Measurements from ENCODE around the gene PTBP1. TPM values are rescaled to one million over a fixed set of nuclear protein-coding genes. Genes with fewer than 3 reads are reported as not detected.

Gene PTBP1
- total RNA-seq, 1 donor from 2014 or later, result 237 TPM

GRCh38 chr19:805600-806550 lies 8.6 kb downstream of the PTBP1 start:
- Histone ChIP-seq H3K4me2 (no peak overlapping the region), H4K20me1 (ENCODE audit: low read depth) (peaks cover 100% of the 10 kb centered on the region), H2AFZ (replicated peaks) (no peak overlapping the region), H3K79me2 (ENCODE audit: low read depth) (peaks cover 89% of the 10 kb centered on the region), H3K36me3 (peaks cover 3% of the 10 kb centered on the region), H3K9me3 (ENCODE audit: low read depth) (no peaks in the 10 kb centered on the region), H3K9ac (no peak overlapping the region), H3K4me3 (no peak overlapping the region), H3K4me1 (peaks cover 19% of the 10 kb centered on the region), H3F3A (ENCODE audit: low read depth) (peaks cover 63% of the 10 kb centered on the region), H3K27ac (no peak overlapping the region), H3K27me3 (no peaks in the 10 kb centered on the region)
- H3K36me3 Mint-ChIP-seq, result peaks cover 26% of the 10 kb centered on the region
- peaks cover 15% of the 10 kb centered on the region for H3K27me3 Mint-ChIP-seq (ENCODE audit: insufficient read depth, low read depth)
- no peak overlapping the region for H3K27ac Mint-ChIP-seq
- H3K4me3 Mint-ChIP-seq, result no peak overlapping the region
- peaks cover 24% of the 10 kb centered on the region for H3K4me1 Mint-ChIP-seq
- H3K9me3 Mint-ChIP-seq, result no peaks in the 10 kb centered on the region
- TF ChIP-seq EZH2 (IDR thresholded peaks at IDR 0.05) (no peak), CTCF (IDR thresholded peaks at IDR 0.05) (no peak), EZH2phosphoT487 (IDR thresholded peaks at IDR 0.05) (no peak)
- no peak for DNase-seq (ENCODE audit: low spot score)

- H3K4me3 ChIP-seq, result no peak overlapping the region
- peaks cover 18% of the 10 kb centered on the region for H3K4me1 Mint-ChIP-seq
These were observed 9.7 kb downstream of the PTBP1 start for GRCh38 chr19:806815-807421.

More at GRCh38 chr19:806815-807421, 9.7 kb downstream of the PTBP1 start:
- peaks cover 73% of the 10 kb centered on the region for H3F3A ChIP-seq (ENCODE audit: low read depth)
- DNase-seq (ENCODE audit: low spot score), result no peak
- peaks cover 3% of the 10 kb centered on the region for H3K36me3 ChIP-seq
- peaks cover 34% of the 10 kb centered on the region for H3K36me3 Mint-ChIP-seq
- H3K4me2 ChIP-seq, result no peak overlapping the region
- H3K9me3 ChIP-seq (ENCODE audit: low read depth), result no peaks in the 10 kb centered on the region
- TF ChIP-seq EZH2 (IDR thresholded peaks at IDR 0.05), result no peak
- peak; percentile 5 for TF ChIP-seq CTCF (IDR thresholded peaks at IDR 0.05)
- no peak overlapping the region for H2AFZ ChIP-seq (replicated peaks)
- peaks cover 15% of the 10 kb centered on the region for H3K27me3 Mint-ChIP-seq (ENCODE audit: insufficient read depth, low read depth)
- H3K4me1 ChIP-seq, result peaks cover 8% of the 10 kb centered on the region
- peaks cover 99% of the 10 kb centered on the region for H4K20me1 ChIP-seq (ENCODE audit: low read depth)
- H3K9me3 Mint-ChIP-seq, result no peaks in the 10 kb centered on the region
- no peak overlapping the region for H3K9ac ChIP-seq
- peaks cover 79% of the 10 kb centered on the region for H3K79me2 ChIP-seq (ENCODE audit: low read depth)
- no peaks in the 10 kb centered on the region for H3K27me3 ChIP-seq
- no peak overlapping the region for H3K4me3 Mint-ChIP-seq
- H3K27ac ChIP-seq, result no peak overlapping the region
- H3K27ac Mint-ChIP-seq, result no peak overlapping the region

Measured in neural progenitor cell (in vitro differentiated cells).